Measurements from ENCODE around the gene NKAIN4.

The NKAIN4 gene

GRCh38 chr20:63272105-63273058 is 18.1 kb upstream of the NKAIN4 start, which contains the start of gene ARFGAP1:
Gene ARFGAP1 (plus strand): TSS chr20:63272813. CDS start chr20:63275581, 2,768 bp downstream.
- H3K36me3 Mint-ChIP-seq (ENCODE audit: low read depth), result peaks cover 4% of the 10 kb centered on the region

GRCh38 chr20:63270606-63271325 is 16.5 kb upstream of the NKAIN4 start:
- no peaks in the 10 kb centered on the region for H3K9me3 Mint-ChIP-seq
- H3K4me1 Mint-ChIP-seq, result peaks cover 21% of the 10 kb centered on the region
- peak overlapping the region; percentile 13 for H3K4me3 Mint-ChIP-seq
- ATAC-seq (no peak), DNase-seq (no peak)
- H3K27me3 Mint-ChIP-seq, result peaks cover 1% of the 10 kb centered on the region
- H3K36me3 Mint-ChIP-seq (ENCODE audit: low read depth), result no peaks in the 10 kb centered on the region
- H3K27ac Mint-ChIP-seq, result no peak overlapping the region

More at GRCh38 chr20:63272105-63273058, 18.1 kb upstream of the NKAIN4 start, which contains the start of gene ARFGAP1:
- Mint-ChIP-seq H3K27me3 (no peaks in the 10 kb centered on the region), H3K27ac (peak within 1 kb of the TSS; percentile 73), H3K4me3 (peak within 1 kb of the TSS; percentile 86), H3K9me3 (no peaks in the 10 kb centered on the region), H3K4me1 (peaks cover 21% of the 10 kb centered on the region)
- ATAC-seq (peak; percentile 97), DNase-seq (peak; percentile 92)

DNA sequence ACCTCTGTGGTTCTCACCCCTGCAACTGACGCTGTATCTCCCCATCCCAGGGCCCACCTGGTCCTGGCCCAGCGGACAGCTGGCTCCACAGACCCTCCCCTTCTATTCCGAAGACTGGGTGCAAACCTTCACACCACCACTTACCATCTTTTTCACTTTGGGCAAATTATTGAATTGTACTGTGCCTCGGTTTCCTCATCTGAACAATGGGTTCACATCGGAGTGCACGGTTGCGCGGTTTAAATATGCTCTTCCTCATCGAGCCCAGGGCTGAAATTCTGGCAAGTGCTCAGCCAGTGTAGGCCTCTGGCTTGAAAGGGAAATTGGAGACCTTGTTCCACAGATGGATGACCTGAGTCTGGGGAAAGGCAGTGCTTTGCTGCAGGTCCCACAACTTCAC is 15.5 kb upstream of the NKAIN4 start:
- ATAC-seq (no peak), DNase-seq (no peak)
- Mint-ChIP-seq H3K4me3 (no peak overlapping the region), H3K27ac (no peak overlapping the region), H3K4me1 (peaks cover 20% of the 10 kb centered on the region), H3K36me3 (ENCODE audit: low read depth) (no peaks in the 10 kb centered on the region), H3K27me3 (peaks cover 3% of the 10 kb centered on the region), H3K9me3 (no peaks in the 10 kb centered on the region)

GRCh38 chr20:63268671-63269439 is 14.6 kb upstream of the NKAIN4 start:
- H3K27ac Mint-ChIP-seq, result no peak overlapping the region
- H3K36me3 Mint-ChIP-seq (ENCODE audit: low read depth), result no peaks in the 10 kb centered on the region
- peaks cover 13% of the 10 kb centered on the region for H3K4me1 Mint-ChIP-seq
- H3K4me3 Mint-ChIP-seq, result no peak overlapping the region
- ATAC-seq (no peak), DNase-seq (no peak)
- peaks cover 7% of the 10 kb centered on the region for H3K27me3 Mint-ChIP-seq
- no peaks in the 10 kb centered on the region for H3K9me3 Mint-ChIP-seq

DNA sequence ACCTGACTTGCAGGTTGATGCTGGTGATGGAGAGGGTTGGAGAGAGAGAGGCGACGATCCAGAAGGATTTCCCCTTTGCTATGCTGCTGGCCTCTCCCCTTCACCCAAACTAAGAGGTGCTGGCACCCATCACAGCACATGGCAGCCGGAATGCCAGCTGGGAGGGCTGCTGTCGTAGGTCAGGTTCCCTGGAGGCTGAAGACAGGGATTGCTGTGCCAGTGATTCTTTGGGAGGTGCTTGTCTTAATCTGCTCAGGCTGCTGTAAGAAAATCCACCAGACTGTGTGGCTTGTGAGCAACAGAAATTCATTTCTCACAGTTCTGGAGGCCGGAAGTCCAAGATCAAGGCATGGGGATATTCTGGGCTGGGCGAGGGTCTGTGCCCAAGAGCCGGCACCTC is 14.0 kb upstream of the NKAIN4 start:
- no peak overlapping the region for H3K4me3 Mint-ChIP-seq
- no peaks in the 10 kb centered on the region for H3K9me3 Mint-ChIP-seq
- H3K36me3 Mint-ChIP-seq (ENCODE audit: low read depth), result no peaks in the 10 kb centered on the region
- peaks cover 7% of the 10 kb centered on the region for H3K4me1 Mint-ChIP-seq
- H3K27me3 Mint-ChIP-seq, result peaks cover 7% of the 10 kb centered on the region
- no peak overlapping the region for H3K27ac Mint-ChIP-seq
- DNase-seq (no peak), ATAC-seq (no peak)

- no peaks in the 10 kb centered on the region for H3K36me3 Mint-ChIP-seq (ENCODE audit: low read depth)
- ATAC-seq (no peak), DNase-seq (no peak)
- H3K4me3 Mint-ChIP-seq, result no peak overlapping the region
- H3K9me3 Mint-ChIP-seq, result no peaks in the 10 kb centered on the region
- H3K27ac Mint-ChIP-seq, result no peak overlapping the region
- peaks cover 7% of the 10 kb centered on the region for H3K4me1 Mint-ChIP-seq
- H3K27me3 Mint-ChIP-seq, result peaks cover 11% of the 10 kb centered on the region
Measured at GRCh38 chr20:63267691-63268090, 13.4 kb upstream of the NKAIN4 start.

- H3K4me3 Mint-ChIP-seq, result no peak overlapping the region
- peaks cover 2% of the 10 kb centered on the region for H3K4me1 Mint-ChIP-seq
- ATAC-seq, result no peak
- peaks cover 16% of the 10 kb centered on the region for H3K27me3 Mint-ChIP-seq
- no peak overlapping the region for H3K27ac Mint-ChIP-seq
- no peak for DNase-seq
- H3K36me3 Mint-ChIP-seq (ENCODE audit: low read depth), result no peaks in the 10 kb centered on the region
- H3K9me3 Mint-ChIP-seq, result no peaks in the 10 kb centered on the region
Measured at GRCh38 chr20:63265891-63266515, 11.7 kb upstream of the NKAIN4 start.

- H3K27me3 Mint-ChIP-seq, result peaks cover 16% of the 10 kb centered on the region
- no peak overlapping the region for H3K27ac Mint-ChIP-seq
- peaks cover 2% of the 10 kb centered on the region for H3K4me1 Mint-ChIP-seq
- H3K36me3 Mint-ChIP-seq (ENCODE audit: low read depth), result no peaks in the 10 kb centered on the region
- no peak overlapping the region for H3K4me3 Mint-ChIP-seq
- no peak for DNase-seq
- no peak for ATAC-seq
- H3K9me3 Mint-ChIP-seq, result no peaks in the 10 kb centered on the region
Measured at GRCh38 chr20:63264519-63264918, 10.3 kb upstream of the NKAIN4 start.

DNA sequence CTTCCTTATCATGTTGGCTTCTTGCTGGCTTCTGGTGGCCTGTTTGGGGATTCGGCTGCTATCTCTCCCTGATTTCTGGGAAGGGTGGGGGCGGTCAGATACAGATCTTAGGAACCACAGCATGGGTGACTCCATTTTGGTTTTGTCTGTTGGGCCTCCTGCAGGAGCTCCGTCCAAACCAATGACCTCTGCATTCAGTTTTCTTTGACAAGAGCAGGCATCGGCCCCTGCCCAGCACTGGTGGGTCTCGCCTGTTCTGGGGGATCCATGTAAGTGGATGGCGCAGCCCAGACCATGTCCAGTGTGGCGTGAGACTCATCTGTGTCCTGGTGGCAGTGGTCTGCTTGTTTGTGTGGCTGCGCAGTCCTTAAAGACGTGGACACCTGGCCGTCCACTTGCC is 9.7 kb upstream of the NKAIN4 start:
- no peak for DNase-seq
- H3K36me3 Mint-ChIP-seq (ENCODE audit: low read depth), result no peaks in the 10 kb centered on the region
- peaks cover 19% of the 10 kb centered on the region for H3K27me3 Mint-ChIP-seq
- H3K27ac Mint-ChIP-seq, result no peak overlapping the region
- no peak overlapping the region for H3K4me3 Mint-ChIP-seq
- H3K9me3 Mint-ChIP-seq, result no peaks in the 10 kb centered on the region
- no peak for ATAC-seq
- peaks cover 2% of the 10 kb centered on the region for H3K4me1 Mint-ChIP-seq

DNA sequence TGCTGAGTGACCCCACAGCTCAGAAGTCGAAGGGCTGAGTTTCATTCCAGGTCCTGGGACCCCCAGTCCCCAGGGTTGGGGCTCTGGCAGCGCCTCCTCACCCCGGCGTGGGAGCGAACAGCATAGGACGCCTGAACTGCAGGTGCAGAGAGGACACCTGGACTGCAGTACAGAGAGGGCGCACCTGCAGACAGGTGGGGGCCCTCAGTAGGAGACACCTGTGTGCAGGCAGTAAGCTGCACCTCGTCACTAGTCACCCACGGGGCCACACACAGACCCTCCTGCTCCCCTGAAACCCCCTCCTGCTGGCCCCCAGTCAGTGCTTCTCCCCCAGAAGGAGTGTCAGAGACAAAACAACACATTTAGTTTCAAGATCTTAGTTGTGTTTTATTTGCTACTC is 8.6 kb upstream of the NKAIN4 start:
- ATAC-seq, result no peak
- no peaks in the 10 kb centered on the region for H3K36me3 Mint-ChIP-seq (ENCODE audit: low read depth)
- peaks cover 19% of the 10 kb centered on the region for H3K27me3 Mint-ChIP-seq
- H3K4me3 Mint-ChIP-seq, result no peak overlapping the region
- no peak for DNase-seq
- H3K27ac Mint-ChIP-seq, result no peak overlapping the region
- H3K4me1 Mint-ChIP-seq, result peaks cover 2% of the 10 kb centered on the region
- H3K9me3 Mint-ChIP-seq, result no peaks in the 10 kb centered on the region

DNA sequence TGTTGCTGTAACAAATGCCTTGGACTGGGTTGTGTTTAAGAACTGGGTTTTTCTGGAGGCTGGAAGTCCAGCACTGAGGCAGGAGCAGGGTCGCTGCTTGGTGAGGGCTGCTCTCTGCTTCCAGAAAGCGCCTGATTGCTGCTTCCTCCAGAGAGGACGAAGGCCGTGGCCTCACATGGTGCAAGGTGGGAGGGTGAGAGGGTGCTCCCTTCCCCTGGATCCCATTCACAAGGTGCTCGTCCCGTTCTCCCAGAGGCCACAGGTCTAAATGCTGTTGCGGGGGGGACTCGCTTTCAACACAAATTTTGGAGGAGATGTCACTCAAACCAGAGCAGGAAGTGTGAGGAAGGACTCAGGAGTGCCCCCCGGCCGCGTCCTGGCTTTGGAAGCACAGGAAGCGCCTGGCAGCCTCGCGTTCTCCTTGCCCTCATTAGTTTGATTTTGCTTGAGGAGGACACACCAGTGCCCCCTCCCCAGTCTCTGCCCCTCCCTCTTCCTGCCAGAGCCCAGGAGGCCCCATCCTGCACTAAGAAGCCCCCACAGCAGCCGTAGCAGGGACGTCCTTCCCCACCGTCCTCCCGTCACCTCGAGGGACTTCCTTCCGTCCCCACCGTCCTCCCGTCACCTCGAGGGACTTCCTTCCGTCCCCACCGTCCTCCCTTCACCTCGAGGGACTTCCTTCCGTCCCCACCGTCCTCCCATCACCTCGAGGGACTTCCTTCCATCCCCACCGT is 7.7 kb upstream of the NKAIN4 start:
- Mint-ChIP-seq H3K27ac (no peak overlapping the region), H3K4me3 (no peak overlapping the region), H3K36me3 (ENCODE audit: low read depth) (no peaks in the 10 kb centered on the region), H3K4me1 (peaks cover 2% of the 10 kb centered on the region), H3K27me3 (peaks cover 24% of the 10 kb centered on the region), H3K9me3 (no peaks in the 10 kb centered on the region)
- ATAC-seq (no peak), DNase-seq (no peak)

- H3K27ac Mint-ChIP-seq, result no peak overlapping the region
- DNase-seq (no peak), ATAC-seq (no peak)
- H3K4me3 Mint-ChIP-seq, result no peak overlapping the region
- no peaks in the 10 kb centered on the region for H3K9me3 Mint-ChIP-seq
- peaks cover 2% of the 10 kb centered on the region for H3K4me1 Mint-ChIP-seq
- no peaks in the 10 kb centered on the region for H3K36me3 Mint-ChIP-seq (ENCODE audit: low read depth)
- H3K27me3 Mint-ChIP-seq, result peaks cover 31% of the 10 kb centered on the region
Measured at GRCh38 chr20:63261060-63261794, 7.0 kb upstream of the NKAIN4 start.

DNA sequence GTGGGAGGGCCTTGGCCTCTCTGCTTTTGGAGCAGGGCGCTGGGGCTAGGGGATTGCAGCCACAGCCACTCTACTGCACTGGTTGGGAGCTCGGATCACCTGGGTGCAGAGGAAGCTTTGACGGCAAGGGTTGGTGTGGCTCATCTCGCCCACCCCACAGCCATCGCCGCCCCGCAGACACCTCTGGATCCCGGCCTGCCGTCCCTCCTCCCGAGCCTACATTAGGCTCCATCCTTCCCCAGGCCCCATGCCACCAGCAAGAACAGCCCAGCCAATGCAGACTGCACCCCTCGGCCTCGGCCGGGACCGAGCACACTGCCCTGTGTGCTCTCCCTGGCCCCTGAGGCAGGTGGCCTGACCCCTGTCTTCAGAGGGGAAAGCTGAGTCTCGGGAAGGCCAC is 6.3 kb upstream of the NKAIN4 start:
- Mint-ChIP-seq H3K4me1 (peaks cover 2% of the 10 kb centered on the region), H3K36me3 (ENCODE audit: low read depth) (no peaks in the 10 kb centered on the region), H3K27me3 (peaks cover 32% of the 10 kb centered on the region), H3K9me3 (no peaks in the 10 kb centered on the region), H3K4me3 (no peak overlapping the region), H3K27ac (no peak overlapping the region)
- no peak for ATAC-seq
- no peak for DNase-seq

Measured in activated naive CD8-positive, alpha-beta T cell treated with anti-CD3 and anti-CD28 coated beads, Interleukin-2, amount 50 U/mL, for 24 hours (primary cell).